Left lung (tissue), 10 donors: ENCODE measurements around the gene CHMP2B. TPM values are rescaled to one million over a fixed set of nuclear protein-coding genes. Genes with fewer than 3 reads are reported as not detected.
"Not testable (repeated sequence)": the region's sequence is repeated elsewhere in the genome, so short reads cannot be mapped to it uniquely, and the experiment has no call there.

Experiments used
- ATAC-seq: fragments of 200-7000 bp; cut with Tn5 transposase; one replicate; pipeline ENCODE4 v1.9.1; 2020; ENCODE audit warnings: moderate library complexity
- DNase-seq, 4 donors: peaks; one replicate each; pipeline ENCODE4 v3.0.0-alpha.2; 2013 to 2020
- H3K27ac ChIP-seq, 2 donors: fragments of 200-600 bp; sonication (generic) in 1 of 2; one replicate each; pipeline versions ENCODE4 v1.5.0 to v1.8.0; 2020 to 2021
- H3K27me3 ChIP-seq, 2 donors: fragments of 200-600 bp; sonication (generic) in 1 of 2; one replicate each; pipeline versions ENCODE4 v1.5.0 to v1.8.0; 2020 to 2021
- H3K36me3 ChIP-seq, 2 donors: fragments of 200-600 bp; sonication (generic) in 1 of 2; one replicate each; pipeline versions ENCODE4 v1.5.0 to v1.8.0; 2020 to 2021
- H3K4me1 ChIP-seq, 2 donors: fragments of 200-600 bp; one replicate each; pipeline ENCODE4 v1.8.0; 2021
- H3K4me3 ChIP-seq, 2 donors: fragments of 200-600 bp; sonication (generic) in 1 of 2; one replicate each; pipeline versions ENCODE4 v1.5.0 to v1.8.0; 2020 to 2021; ENCODE audit warnings: mild to moderate bottlenecking in 1 of 2
- H3K9me3 ChIP-seq, 2 donors: fragments of 200-600 bp; sonication (generic) in 1 of 2; one replicate each; pipeline versions ENCODE4 v1.5.0 to v1.8.0; 2020 to 2021
- intact Hi-C, 2 donors: fragments of 100-400 bp; cut with DNase I; formaldehyde crosslinking; loops; one replicate each; pipeline versions ENCODE4 v1.11.2 to v1.14.2; 2022
- polyA plus RNA-seq, 6 donors: library from polyadenylated mRNA; unstranded; fragments of 120-200 nt; gene quantifications; one replicate each; pipeline ENCODE4 v1.2.1, GENCODE V29; 2013; ENCODE audit not compliant: insufficient read length in 6 of 6
- total RNA-seq, 2 donors: library from RNA; stranded (reverse); fragmentation: NEBNext Ultra II Directional; extraction: Animal tissue kit (Norgen Biotek cat#: 25700); gene quantifications; one replicate each; pipeline ENCODE4 v1.2.1, GENCODE V29; 2021
- TF ChIP-seq, protein P1 (sequence below), 2 donors: fragments of 200-600 bp; sonication (generic) in 1 of 2; IDR thresholded peaks; one replicate each; pipeline versions ENCODE4 v1.5.0 to v1.8.0; 2021; ENCODE audit warnings: antibody characterized with exemption in 2 of 2
- donor health status: DM: no; HTN: yes; CAD: no.
- donor health status: DM: no; HTN: no; CAD: no.

CHMP2B gene
- total and polyA plus RNA-seq, 8 donors: 39.3 to 50.1 (median 47.6) TPM

DNA sequence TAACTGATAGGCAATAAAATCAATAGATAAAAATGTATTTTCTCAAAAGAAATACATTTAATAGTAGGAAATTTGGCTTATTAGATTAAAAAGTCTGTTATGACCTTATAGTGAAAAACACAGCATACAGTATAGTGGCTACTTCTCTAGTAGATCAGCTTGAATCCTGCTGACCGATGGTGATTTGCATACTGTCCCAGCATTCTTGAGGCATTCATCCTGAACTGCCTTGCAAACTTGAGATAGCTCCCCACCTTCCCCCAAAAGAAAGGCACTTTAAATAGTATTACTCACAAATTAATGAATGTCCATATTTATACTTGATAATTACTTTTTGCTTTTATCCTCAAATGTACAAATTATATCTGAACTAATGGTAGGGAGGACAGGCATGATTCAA, 6.7 kb downstream of the CHMP2B start:
- TF ChIP-seq, protein P1, sequence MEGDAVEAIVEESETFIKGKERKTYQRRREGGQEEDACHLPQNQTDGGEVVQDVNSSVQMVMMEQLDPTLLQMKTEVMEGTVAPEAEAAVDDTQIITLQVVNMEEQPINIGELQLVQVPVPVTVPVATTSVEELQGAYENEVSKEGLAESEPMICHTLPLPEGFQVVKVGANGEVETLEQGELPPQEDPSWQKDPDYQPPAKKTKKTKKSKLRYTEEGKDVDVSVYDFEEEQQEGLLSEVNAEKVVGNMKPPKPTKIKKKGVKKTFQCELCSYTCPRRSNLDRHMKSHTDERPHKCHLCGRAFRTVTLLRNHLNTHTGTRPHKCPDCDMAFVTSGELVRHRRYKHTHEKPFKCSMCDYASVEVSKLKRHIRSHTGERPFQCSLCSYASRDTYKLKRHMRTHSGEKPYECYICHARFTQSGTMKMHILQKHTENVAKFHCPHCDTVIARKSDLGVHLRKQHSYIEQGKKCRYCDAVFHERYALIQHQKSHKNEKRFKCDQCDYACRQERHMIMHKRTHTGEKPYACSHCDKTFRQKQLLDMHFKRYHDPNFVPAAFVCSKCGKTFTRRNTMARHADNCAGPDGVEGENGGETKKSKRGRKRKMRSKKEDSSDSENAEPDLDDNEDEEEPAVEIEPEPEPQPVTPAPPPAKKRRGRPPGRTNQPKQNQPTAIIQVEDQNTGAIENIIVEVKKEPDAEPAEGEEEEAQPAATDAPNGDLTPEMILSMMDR (IDR thresholded peaks at IDR 0.05): no peak
- intact Hi-C loops: no loop called here
- Histone ChIP-seq H3K27me3 (no peaks in the 10 kb centered on the region), H3K4me3 (no peak overlapping the region), H3K4me1 (peaks cover 9 to 15% of the 10 kb centered on the region in 2 donors), H3K36me3 (no peaks in the 10 kb centered on the region), H3K9me3 (peaks cover 0 to 3% of the 10 kb centered on the region in 2 donors), H3K27ac (no peak overlapping the region)
- ATAC-seq (no peak), DNase-seq (no peak)

DNA sequence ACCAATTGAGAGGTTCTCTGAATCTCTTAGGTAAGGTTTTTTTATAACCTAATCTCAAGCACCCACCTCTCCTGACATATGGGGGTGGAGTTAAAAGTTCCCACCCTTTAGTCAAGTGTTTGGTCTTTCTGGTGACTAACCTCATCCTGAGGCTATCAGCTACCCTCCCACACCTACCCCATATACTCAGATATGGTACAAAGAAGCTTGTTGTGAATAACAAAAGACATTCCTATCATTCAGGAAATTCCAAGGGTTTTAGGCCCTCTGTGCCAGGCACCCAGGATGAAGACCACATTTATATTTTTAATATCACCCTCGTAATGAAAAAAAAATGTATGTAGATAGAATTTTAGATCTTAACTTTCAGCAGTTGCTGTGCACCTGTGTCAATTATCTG, 9.0 kb downstream of the CHMP2B start:
- peaks cover 0 to 3% of the 10 kb centered on the region in 2 donors for H3K9me3 ChIP-seq
- H3K36me3 ChIP-seq: no peaks in the 10 kb centered on the region
- H3K4me3 ChIP-seq: no peak overlapping the region
- intact Hi-C loops: no loop called here
- TF ChIP-seq, protein P1 (IDR thresholded peaks at IDR 0.05): no peak
- H3K4me1 ChIP-seq: peaks cover 0 to 5% of the 10 kb centered on the region in 2 donors
- ATAC-seq (no peak), DNase-seq (no peak)
- no peaks in the 10 kb centered on the region for H3K27me3 ChIP-seq
- no peak overlapping the region for H3K27ac ChIP-seq

DNA sequence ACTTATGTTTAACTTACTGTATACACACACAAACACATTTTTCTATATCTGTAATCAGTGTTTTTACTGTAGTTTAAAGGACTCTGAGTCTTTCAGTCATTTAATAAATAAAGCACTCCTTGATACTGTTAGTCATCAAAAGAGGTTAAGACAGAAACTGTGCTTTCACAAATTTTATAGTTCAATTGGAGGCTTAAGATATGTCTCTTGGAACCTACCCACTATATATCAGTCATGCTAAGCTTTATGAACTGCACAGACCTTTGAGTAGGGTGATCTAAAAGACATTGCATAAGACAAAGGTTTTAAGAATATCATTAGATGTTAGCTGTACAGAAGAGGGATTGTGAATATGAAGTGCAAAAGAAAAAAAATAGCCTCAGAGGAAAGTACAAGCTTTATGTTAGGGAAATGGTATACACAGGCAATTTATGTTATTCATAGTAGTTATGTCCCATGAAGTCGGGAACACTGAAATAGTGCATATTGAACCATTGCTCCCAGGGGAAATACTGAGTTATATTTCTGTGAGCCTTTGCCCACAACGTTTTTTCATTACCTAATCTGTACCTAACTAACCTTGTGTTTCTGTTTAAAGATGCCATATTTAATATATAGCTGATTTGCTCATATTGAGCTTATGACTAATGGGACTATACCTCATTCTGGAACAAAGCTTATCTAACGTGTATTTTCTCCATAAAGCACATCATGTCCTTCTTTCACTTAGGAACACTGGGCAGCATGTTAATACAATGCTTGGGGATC, 19.7 kb downstream of the CHMP2B start:
- H3K27me3 ChIP-seq: no peaks in the 10 kb centered on the region

DNA sequence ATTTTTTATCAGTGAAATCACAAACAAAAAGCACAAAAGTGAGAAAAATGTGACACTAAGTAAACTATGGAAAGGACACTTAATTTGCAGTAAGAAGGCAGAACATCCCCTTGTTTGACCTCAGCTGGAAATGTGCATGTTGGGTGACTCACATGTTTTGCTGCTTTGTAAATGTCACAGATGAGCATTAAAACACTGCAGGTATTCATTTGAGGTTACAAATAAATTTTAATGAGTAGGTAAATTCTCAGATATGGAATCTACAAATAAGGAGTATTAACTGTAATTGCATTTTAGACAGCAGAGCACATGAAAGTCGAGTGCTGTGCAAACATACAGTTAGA, 20.3 kb downstream of the CHMP2B start:
- intact Hi-C loops: no loop called here
- Histone ChIP-seq H3K9me3 (no peaks in the 10 kb centered on the region), H3K27me3 (no peaks in the 10 kb centered on the region), H3K36me3 (peaks cover 0 to 40% of the 10 kb centered on the region in 2 donors), H3K4me1 (no peaks in the 10 kb centered on the region), H3K27ac (no peak overlapping the region), H3K4me3 (no peak overlapping the region)
- TF ChIP-seq, protein P1 (IDR thresholded peaks at IDR 0.05): no peak
- ATAC-seq (no peak), DNase-seq (no peak)

More for the DNA sequence above, 19.7 kb downstream of the CHMP2B start:
- intact Hi-C loops: no loop called here
- H3K27ac ChIP-seq: no peak overlapping the region
- TF ChIP-seq, protein P1 (IDR thresholded peaks at IDR 0.05): no peak
- ATAC-seq: no peak
- H3K9me3 ChIP-seq: no peaks in the 10 kb centered on the region
- no peaks in the 10 kb centered on the region for H3K4me1 ChIP-seq
- peaks cover 0 to 40% of the 10 kb centered on the region in 2 donors for H3K36me3 ChIP-seq
- no peak for DNase-seq
- H3K4me3 ChIP-seq: no peak overlapping the region

DNA sequence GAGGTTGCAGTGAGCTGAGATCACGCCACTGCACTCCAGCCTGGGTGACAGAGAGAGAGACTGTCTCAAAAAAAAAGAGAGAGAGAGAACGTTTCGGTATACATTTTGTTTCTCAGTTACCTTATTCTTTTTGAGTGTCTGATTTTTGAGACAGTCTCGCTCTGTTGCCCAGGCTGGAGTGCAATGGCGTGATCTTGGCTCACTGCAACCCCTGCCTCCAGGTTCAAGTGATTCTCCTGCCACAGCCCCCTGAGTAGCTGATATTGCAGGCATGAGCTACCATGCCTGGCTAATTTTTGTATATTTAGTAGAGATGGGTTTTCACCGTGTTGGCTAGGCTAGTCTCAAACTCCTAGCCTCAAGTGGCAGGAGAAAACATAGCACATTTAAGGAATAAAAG, 21.1 kb downstream of the CHMP2B start:
- DNase-seq, H3K4me3 ChIP-seq, H3K9me3 ChIP-seq, H3K27me3 ChIP-seq, H3K27ac ChIP-seq, intact Hi-C loops, ATAC-seq, H3K4me1 ChIP-seq: not testable (repeated sequence)
- peaks cover 0 to 41% of the 10 kb centered on the region in 2 donors for H3K36me3 ChIP-seq

DNA sequence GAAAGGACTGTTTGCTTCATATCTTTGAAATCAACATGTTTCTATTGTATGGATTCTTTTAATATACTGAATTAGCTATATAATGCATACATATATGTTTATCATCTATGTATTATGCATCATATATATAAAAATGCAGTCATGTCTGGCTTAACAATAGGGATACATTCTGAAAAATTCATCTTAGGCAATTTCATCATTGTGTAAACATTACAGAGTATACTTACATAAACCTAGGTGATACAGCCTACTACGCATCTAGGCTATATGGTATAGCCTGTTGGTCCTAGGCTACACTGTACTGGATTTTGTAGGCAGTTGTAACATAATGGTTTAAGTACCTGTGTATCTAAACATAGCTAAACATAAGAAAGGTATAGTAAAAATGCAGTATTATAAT, 21.7 kb downstream of the CHMP2B start:
- no peak for ATAC-seq
- intact Hi-C loops: no loop called here
- peaks cover 0 to 47% of the 10 kb centered on the region in 2 donors for H3K36me3 ChIP-seq
- TF ChIP-seq, protein P1 (IDR thresholded peaks at IDR 0.05): no peak
- H3K27ac ChIP-seq: no peak overlapping the region
- no peaks in the 10 kb centered on the region for H3K9me3 ChIP-seq
- no peaks in the 10 kb centered on the region for H3K4me1 ChIP-seq
- no peak for DNase-seq
- no peak overlapping the region for H3K4me3 ChIP-seq
- H3K27me3 ChIP-seq: no peaks in the 10 kb centered on the region
